ENCODE data around the gene OR1N2. TPM values are rescaled to one million over a fixed set of nuclear protein-coding genes. Genes with fewer than 3 reads are reported as not detected.

The OR1N2 gene
- total RNA-seq, 1 donor from 2014 or later = not detected

Other genes with a start within 250 kb of the OR1N2 start
- 1.9 and 2.4 TPM in 2 replicates for gene PTGS1, start 182.1 kb upstream of the OR1N2 start, total RNA-seq
- gene OR1J1, start 75.2 kb upstream of the OR1N2 start, total RNA-seq = not detected in 2 replicates
- gene OR1J2, start 42.3 kb upstream of the OR1N2 start, total RNA-seq = not detected in 2 replicates
- not detected in 2 replicates for gene OR1J4, start 34.0 kb upstream of the OR1N2 start, total RNA-seq
- gene OR1N1, start 25.8 kb upstream of the OR1N2 start, total RNA-seq = not detected in 2 replicates
- not detected in 2 replicates for gene OR1L8, start 30.3 kb downstream of the OR1N2 start, total RNA-seq
- gene OR1Q1, start 61.6 kb downstream of the OR1N2 start, total RNA-seq = not detected in 2 replicates
- not detected in 2 replicates for gene OR1B1, start 104.5 kb downstream of the OR1N2 start, total RNA-seq
- gene OR1L1, start 108.6 kb downstream of the OR1N2 start, total RNA-seq = not detected in 2 replicates
- gene OR1L3, start 122.0 kb downstream of the OR1N2 start, total RNA-seq = not detected in 2 replicates
- not detected in 2 replicates for gene OR1L4, start 170.9 kb downstream of the OR1N2 start, total RNA-seq
- not detected in 2 replicates for gene OR1L6, start 189.2 kb downstream of the OR1N2 start, total RNA-seq
- not detected in 2 replicates for gene OR5C1, start 235.8 kb downstream of the OR1N2 start, total RNA-seq
- not detected in 2 replicates for gene OR1K1, start 247.0 kb downstream of the OR1N2 start, total RNA-seq